ENCODE data around the gene ACTN4.

- TF ChIP-seq, protein P1, sequence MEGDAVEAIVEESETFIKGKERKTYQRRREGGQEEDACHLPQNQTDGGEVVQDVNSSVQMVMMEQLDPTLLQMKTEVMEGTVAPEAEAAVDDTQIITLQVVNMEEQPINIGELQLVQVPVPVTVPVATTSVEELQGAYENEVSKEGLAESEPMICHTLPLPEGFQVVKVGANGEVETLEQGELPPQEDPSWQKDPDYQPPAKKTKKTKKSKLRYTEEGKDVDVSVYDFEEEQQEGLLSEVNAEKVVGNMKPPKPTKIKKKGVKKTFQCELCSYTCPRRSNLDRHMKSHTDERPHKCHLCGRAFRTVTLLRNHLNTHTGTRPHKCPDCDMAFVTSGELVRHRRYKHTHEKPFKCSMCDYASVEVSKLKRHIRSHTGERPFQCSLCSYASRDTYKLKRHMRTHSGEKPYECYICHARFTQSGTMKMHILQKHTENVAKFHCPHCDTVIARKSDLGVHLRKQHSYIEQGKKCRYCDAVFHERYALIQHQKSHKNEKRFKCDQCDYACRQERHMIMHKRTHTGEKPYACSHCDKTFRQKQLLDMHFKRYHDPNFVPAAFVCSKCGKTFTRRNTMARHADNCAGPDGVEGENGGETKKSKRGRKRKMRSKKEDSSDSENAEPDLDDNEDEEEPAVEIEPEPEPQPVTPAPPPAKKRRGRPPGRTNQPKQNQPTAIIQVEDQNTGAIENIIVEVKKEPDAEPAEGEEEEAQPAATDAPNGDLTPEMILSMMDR (IDR thresholded peaks at IDR 0.05), result no peak
- TF ChIP-seq EZH2phosphoT487 (IDR thresholded peaks at IDR 0.05), result no peak
Measured at GRCh38 chr19:38759590-38760003, 112.1 kb downstream of the ACTN4 start.

All from neural progenitor cell (in vitro differentiated cells).